HG03457 (cell line): ENCODE data around the gene GPATCH11.

ENCODE experiments used
- ATAC-seq: cut with Tn5 transposase; IDR thresholded peaks from one replicate; pipeline ENCODE4 v1.9.1; 2021; ENCODE audit warnings: moderate number of reproducible peaks; ENCODE audit not compliant: unreplicated experiment

The GPATCH11 gene

GRCh38 chr2:37083873-37084794 lies at the start of gene GPATCH11, which contains the start of gene HEATR5B:
GPATCH11 (plus strand) TSS chr2:37084518; CDS start chr2:37088382, 3,864 bp downstream.
HEATR5B (minus strand) TSS chr2:37084372; CDS start chr2:37083414, 958 bp downstream.
- ATAC-seq = peak; percentile 75

GRCh38 chr2:37037771-37038170 lies 46.5 kb upstream of the GPATCH11 start:
- ATAC-seq = no peak

GRCh38 chr2:37039580-37039979 lies 44.7 kb upstream of the GPATCH11 start:
- ATAC-seq = no peak

GRCh38 chr2:37052600-37053332 lies 31.6 kb upstream of the GPATCH11 start:
- ATAC-seq = no peak

- no peak for ATAC-seq
These were observed 24.5 kb upstream of the GPATCH11 start for GRCh38 chr2:37059841-37060240.

GRCh38 chr2:37060446-37060845 lies 23.9 kb upstream of the GPATCH11 start:
- ATAC-seq = no peak

- no peak for ATAC-seq
These were observed 23.2 kb upstream of the GPATCH11 start for GRCh38 chr2:37061013-37061711.

- no peak for ATAC-seq
These were observed 22.5 kb upstream of the GPATCH11 start for GRCh38 chr2:37061776-37062175.

GRCh38 chr2:37068686-37069085 lies 15.6 kb upstream of the GPATCH11 start:
- no peak for ATAC-seq

- ATAC-seq = no peak
These were observed 13.4 kb upstream of the GPATCH11 start for GRCh38 chr2:37070931-37071330.

- no peak for ATAC-seq
These were observed 4.1 kb upstream of the GPATCH11 start for GRCh38 chr2:37080266-37080665.

- no peak for ATAC-seq
These were observed 3.6 kb upstream of the GPATCH11 start for GRCh38 chr2:37080689-37081088.

GRCh38 chr2:37084797-37085196 lies 479 bp downstream of the GPATCH11 start:
- no peak for ATAC-seq

- ATAC-seq = no peak
These were observed 1.4 kb downstream of the GPATCH11 start for GRCh38 chr2:37085731-37086147.

GRCh38 chr2:37090019-37090477 lies 5.7 kb downstream of the GPATCH11 start:
- peak; percentile 58 for ATAC-seq

GRCh38 chr2:37091873-37092272 lies 7.6 kb downstream of the GPATCH11 start:
- ATAC-seq = peak; percentile 37

- no peak for ATAC-seq
These were observed 12.2 kb downstream of the GPATCH11 start for GRCh38 chr2:37096568-37096967.

GRCh38 chr2:37098416-37099118 lies 14.2 kb downstream of the GPATCH11 start:
- ATAC-seq = no peak

- ATAC-seq = no peak
These were observed 15.7 kb downstream of the GPATCH11 start for GRCh38 chr2:37100054-37100453.

GRCh38 chr2:37102588-37102987 lies 18.3 kb downstream of the GPATCH11 start:
- ATAC-seq = no peak
